KBM-7 (cell line): ENCODE measurements around the gene PPM1D.
"Not testable (repeated sequence)": the region's sequence is repeated elsewhere in the genome, so short reads cannot be mapped to it uniquely, and the experiment has no call there.

Source experiments
- DNase-seq: peaks from one replicate; pipeline ENCODE4 v3.0.0-alpha.2; 2015
- in situ Hi-C: fragments of 300-500 bp; cut with MboI; formaldehyde crosslinking; loops from 2 replicates; pipeline ENCODE4 v1.14.3; 2020; ENCODE audit warnings: low sequenced_read_pairs, low pct_unique_long_range_greater_than_20kb, mixed read lengths

The PPM1D gene

GRCh38 chr17:60652454-60653247 lies 52.7 kb downstream of the PPM1D start:
- DNase-seq: peak; percentile 69
- in situ Hi-C loops: no loop called here

DNA sequence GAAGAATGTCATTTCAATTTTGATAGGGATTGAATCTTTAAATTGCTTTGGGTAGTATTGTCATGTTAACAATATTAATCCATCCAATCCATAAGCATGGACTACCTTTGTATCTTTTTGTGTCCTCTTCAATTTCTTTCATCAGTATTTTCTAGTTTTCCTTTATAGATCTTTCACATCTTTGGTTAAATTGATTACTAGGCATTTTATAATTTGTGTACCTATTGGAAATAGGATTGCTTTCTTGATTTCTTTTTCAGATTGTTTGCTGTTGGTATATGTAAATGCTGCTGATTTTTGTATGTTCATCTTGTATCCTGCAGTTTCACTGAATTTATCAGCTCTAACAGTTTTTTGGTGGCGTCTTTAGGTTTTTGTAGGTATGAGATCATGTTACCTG lies 53.6 kb downstream of the PPM1D start:
- in situ Hi-C loops: no loop called here
- no peak for DNase-seq

DNA sequence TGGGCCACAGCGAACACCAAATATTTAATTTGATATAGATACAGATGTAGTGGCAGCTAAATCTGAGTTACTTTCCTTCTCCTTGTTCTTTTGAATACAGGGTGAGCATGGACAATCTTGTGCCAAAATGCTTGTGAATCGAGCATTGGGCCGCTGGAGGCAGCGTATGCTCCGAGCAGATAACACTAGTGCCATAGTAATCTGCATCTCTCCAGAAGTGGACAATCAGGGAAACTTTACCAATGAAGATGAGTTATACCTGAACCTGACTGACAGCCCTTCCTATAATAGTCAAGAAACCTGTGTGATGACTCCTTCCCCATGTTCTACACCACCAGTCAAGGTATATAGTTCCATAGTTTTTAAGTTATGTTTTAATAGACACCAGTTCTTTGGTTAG lies 56.5 kb downstream of the PPM1D start:
- in situ Hi-C loops: no loop called here
- no peak for DNase-seq

DNA sequence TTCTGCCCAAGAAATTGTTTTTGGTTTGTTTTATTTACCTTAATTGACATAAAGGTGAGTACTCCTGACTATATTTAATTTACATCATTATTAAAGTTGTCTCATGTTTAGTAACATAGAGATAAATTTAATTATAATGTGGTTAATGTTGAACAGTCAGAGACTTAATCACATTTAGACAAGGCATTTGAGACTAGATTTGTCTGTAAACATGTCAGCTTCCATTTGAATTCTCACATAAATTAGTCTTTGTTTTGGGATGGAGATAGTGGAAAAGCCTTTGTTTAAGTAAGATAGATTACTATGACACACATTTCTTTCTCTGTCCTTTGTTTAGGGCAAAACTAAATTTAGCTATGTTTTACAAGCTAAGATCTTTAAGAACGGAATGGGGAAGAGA lies 59.2 kb downstream of the PPM1D start:
- no peak for DNase-seq
- in situ Hi-C loops: no loop called here

GRCh38 chr17:60661489-60661888 lies 61.5 kb downstream of the PPM1D start:
- DNase-seq: no peak
- in situ Hi-C loops: no loop called here

DNA sequence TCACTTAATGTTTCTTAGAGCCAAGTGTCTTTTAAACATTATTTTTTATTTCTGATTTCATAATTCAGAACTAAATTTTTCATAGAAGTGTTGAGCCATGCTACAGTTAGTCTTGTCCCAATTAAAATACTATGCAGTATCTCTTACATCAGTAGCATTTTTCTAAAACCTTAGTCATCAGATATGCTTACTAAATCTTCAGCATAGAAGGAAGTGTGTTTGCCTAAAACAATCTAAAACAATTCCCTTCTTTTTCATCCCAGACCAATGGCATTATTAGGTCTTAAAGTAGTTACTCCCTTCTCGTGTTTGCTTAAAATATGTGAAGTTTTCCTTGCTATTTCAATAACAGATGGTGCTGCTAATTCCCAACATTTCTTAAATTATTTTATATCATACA lies 64.0 kb downstream of the PPM1D start:
- no peak for DNase-seq
- in situ Hi-C loops: no loop called here

DNA sequence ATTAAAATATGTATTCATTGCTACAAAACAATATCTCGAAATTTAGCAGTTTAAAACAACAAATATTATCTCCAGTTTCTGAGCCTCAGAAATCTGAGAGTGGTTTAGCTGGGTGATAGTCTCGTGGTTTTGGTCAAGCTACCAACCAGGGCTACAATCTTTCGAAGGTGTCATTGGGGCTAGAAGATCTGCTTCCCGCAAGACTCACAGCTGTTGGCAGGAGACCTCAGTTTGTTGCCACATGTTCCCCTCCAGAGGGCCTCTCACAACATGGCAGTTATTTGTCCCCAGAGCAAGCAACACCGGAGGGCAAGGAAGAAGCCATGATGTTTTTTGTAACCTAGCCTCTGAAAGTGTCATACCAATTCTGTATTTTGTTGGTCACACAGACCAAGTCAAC lies 65.6 kb downstream of the PPM1D start:
- DNase-seq: no peak
- in situ Hi-C loops: no loop called here

- DNase-seq, in situ Hi-C loops: not testable (repeated sequence)
Measured at GRCh38 chr17:60668741-60669140, 68.7 kb downstream of the PPM1D start.

DNA sequence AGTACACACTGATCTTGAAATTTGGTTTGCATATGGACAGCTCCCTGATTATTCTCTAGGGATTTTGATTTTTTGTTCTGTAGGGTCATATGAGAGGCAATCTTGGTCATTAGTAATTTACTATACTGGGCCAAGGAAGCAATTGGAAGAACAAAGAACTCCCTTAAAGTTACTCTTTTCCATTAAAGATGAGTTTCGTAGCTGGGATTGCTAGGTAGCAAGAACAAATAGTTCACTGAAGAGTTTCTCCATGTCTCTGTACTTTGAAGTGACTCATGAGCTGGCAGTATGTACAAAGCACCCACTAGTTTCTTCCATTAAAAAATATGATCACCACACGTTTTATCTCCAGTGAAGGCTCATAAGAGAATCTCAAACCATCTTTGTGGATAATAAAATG lies 71.5 kb downstream of the PPM1D start:
- DNase-seq: no peak
- in situ Hi-C loops: no loop called here

- in situ Hi-C loops, DNase-seq: not testable (repeated sequence)
Measured at GRCh38 chr17:60674637-60675036, 74.6 kb downstream of the PPM1D start.

DNA sequence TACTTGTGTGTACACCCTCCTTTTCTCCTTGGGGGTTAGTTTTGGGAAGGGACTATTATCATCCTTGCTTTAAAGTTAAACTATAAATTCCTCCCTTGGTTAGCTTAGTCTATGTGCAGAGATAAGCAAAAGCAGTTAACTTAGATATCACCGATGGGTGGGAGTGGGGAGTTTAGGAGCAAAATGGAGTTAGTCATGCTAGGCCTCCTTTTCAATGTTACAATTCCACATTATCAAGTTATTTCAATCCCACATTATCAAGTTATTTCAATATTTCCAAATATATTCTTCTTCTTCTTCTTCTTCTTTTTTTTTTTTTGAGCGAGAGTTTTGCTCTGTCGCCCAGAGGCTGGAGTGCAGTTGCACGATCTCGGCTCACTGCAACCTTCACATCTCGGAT lies 76.0 kb downstream of the PPM1D start:
- in situ Hi-C loops: no loop called here
- DNase-seq: no peak

- DNase-seq: no peak
- in situ Hi-C loops: no loop called here
Measured at GRCh38 chr17:60676758-60677307, 76.8 kb downstream of the PPM1D start.

DNA sequence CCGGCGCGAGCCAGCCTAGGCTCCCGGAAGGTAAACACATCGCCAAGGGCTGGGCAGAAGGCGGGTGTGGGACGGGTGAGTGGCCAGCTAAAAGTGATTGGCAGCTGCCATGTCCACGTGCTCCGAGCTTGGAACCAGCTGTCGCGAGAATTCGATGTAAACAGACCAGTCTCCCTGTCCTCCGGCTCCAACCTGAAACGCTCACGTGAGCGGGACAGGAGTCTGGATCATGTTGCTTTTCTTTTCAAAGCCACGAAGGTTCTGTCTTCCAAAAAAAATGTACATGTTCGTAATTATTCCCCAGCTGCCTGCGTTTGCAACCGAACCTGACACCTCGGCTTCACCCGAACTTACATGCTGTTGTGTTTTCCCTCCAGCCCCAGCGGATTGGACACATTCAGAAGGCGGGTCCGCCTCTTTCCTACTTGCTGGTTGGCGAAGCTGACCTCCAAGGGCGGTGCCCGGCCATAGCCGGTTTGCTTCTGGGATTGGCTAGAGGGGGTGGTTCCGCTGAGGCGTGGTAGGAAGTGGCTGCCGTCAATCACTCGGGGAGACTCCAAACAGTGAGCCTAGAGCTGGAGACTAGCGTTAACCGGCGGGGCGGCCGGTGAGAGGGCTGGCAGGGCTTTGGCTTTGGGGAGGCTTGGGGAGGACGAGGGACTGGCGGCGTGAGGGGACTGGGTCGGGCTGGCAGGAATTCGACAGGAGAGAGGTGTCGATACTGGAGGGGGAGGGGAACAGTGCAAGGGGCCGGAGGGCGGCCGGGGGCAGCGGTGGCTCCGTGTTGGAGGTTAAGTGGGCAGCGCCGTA lies 77.5 kb downstream of the PPM1D start, which contains the start of gene BCAS3:
Gene BCAS3 (plus strand): TSS at position 544 of the 810 bp plus-strand sequence.
- in situ Hi-C loops: no loop called here
- DNase-seq: peak; percentile 99

DNA sequence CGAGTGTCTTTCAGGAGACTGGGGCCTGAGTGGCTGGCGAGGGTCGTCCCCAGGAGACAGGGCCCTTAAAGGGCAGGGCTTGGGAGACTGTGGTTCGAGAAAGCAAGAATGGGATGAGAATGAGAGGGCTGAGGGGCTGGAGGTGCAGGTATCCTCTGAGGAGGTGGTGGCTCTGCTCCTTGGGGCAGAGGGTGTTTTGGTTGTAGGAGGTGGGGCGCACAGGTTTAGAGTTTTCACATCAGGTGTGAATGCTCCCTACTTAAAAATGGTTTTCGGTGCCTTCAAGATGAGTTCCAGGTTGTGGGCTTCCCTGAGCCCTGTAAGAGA lies 78.1 kb downstream of the PPM1D start:
- in situ Hi-C loops: no loop called here
- DNase-seq: no peak

DNA sequence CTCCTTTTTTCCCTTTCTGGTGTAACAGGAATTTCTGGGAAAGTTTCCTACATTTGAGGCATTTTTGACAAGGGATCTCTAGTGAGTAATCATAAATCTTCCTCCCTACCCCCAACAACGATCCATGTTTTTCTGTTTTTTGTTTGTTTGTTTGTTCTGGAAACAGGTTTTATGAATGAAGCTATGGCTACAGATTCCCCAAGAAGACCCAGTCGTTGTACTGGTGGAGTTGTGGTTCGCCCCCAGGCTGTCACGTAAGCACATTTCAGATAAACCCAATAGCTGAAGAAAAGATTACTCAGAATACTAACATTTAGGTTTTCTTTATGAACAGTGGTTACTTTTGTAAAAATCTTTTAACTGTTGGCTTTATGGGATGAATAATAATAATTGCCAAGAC lies 79.3 kb downstream of the PPM1D start:
- DNase-seq: no peak
- in situ Hi-C loops: no loop called here

DNA sequence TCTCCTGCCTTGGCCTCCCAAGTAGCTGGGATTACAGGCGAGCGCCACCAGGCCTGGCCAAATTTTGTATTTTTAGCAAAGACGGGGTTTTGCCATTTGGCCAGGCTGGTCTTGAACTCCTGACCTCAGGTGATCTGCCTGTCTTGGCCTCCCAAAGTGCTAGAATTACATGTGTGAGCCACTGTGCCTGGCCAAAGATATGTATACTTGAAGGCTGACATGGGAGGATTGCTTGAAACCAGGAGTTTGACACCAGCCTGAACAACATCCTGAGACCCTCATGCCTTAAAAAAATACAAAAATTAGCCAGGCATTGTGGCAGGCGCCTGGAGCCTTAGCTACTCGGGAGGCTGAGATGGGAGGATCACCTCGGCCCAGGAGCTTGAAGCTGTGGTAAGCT lies 80.8 kb downstream of the PPM1D start:
- in situ Hi-C loops: no loop called here
- DNase-seq: no peak

GRCh38 chr17:60685437-60685836 lies 85.4 kb downstream of the PPM1D start:
- in situ Hi-C loops: no loop called here
- no peak for DNase-seq

DNA sequence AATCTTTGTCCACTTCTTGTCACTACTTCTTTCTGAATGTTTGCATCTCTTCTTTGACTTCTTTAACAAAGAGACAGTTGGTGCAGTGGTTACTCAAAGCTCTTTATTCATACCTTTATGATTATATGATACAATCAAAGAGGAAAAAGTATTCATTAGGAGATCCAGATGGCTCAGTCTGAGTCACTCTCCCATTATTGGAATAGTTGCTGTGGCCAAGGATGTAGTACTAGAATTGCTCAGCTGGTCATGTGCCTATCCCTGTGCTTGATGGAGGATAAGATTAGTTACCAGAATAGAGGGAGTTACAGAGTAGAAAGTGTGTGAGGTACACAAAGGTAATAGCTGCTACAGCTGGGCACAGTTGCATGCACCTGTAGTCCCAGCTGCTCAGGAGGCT lies 96.0 kb downstream of the PPM1D start:
- in situ Hi-C loops: no loop called here
- DNase-seq: no peak

- no peak for DNase-seq
- in situ Hi-C loops: no loop called here
Measured at GRCh38 chr17:60699090-60699489, 99.1 kb downstream of the PPM1D start.

DNA sequence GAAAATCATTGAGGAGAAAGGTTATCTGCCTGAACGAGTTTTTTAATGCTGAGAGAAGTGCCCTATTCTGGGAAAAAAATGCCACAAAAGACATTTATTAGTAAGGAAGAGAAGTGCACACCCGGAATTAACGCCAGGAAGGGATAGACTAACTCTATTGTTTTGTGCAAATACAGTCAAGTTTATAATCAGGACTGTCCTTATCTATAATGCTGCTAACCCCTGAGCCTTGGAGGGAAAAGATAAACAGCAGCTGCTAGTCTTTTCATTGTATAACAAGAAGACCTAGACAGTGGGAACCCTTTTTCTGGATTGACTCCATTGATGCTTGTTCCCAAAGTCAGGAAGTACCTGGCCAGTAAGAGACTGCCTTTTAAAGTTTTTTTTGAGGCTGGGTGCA lies 104.2 kb downstream of the PPM1D start:
- in situ Hi-C loops: loop anchor here (25.0 kb wide), 1 partner anchor 683 kb away; the partner anchor contains the start of gene TBX2
- DNase-seq: no peak
